Stimulated activated CD8-positive, alpha-beta memory T cell treated with anti-CD3 and anti-CD28 coated beads, Interleukin-15, amount 100 ng/mL, for 48 hours (primary cell): ENCODE results near the gene CGB1.
"Not testable (repeated sequence)": the region's sequence is repeated elsewhere in the genome, so short reads cannot be mapped to it uniquely, and the experiment has no call there.

Experiments
- DNase-seq, 2 donors: peaks; one replicate each; pipeline ENCODE4 v3.0.0-alpha.2; 2020; ENCODE audit warnings: low read depth in 2 of 2

Gene CGB1

DNA sequence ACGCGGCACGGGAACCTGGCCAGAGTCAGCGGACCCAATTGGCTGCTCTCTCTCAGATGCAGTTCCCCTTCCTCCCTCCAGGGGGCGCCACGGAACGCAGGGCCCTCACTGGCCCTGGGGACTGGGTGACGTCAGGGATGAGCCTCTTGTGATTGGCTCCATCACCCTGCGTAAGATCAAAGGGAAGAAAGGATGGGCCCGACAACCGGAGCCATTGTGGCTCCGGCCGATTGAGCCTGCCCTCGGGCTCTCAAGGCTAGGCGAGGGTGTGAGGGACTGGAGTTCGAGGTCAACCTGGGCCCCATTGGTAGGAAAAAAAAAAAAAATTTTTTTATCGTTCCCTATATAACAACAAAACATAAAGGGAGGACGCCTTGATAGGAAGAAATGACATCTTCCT lies at the start of gene CGB1:
TSS of gene CGB1 (minus strand) at position 81 of the 400 bp plus-strand sequence. CDS start 184 bp downstream, outside the sequence.
- DNase-seq, result peak in 1 of 2 donors; percentile 51

DNA sequence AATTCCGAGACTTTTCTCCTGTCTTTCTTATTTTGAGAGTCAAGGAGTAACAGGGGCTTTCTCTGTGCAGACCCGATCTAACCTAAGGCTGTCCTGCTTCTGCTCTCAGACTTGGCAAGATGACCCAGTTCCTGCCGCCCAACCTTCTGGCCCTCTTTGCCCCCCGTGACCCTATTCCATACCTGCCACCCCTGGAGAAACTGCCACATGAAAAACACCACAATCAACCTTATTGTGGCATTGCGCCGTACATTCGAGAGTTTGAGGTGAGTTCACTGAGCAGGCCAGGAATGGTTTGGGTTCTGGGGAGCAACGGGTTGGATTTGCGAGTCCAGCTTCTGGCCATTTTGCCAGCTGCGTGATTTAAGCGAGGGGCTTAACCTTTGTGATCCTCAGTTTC lies 49.6 kb upstream of the CGB1 start:
- no peak for DNase-seq

DNA sequence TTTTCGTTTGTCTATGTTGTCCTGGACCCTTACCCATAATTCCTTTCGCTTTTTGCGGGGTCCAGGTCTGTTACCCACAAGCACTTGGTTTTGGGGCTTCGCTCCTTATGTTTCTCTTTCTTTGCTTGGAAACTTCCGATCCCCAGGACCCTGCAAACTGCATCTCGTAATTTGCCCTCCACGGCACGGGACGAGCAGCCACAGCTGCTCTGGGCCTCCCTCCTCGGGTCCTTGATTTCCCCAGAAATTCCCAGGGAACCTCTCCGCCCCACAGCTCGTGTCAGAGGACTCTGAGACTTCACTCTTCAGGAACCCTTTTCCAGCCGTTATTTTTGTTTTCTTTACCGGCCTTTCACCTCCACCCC lies 49.2 kb upstream of the CGB1 start:
- no peak for DNase-seq

DNA sequence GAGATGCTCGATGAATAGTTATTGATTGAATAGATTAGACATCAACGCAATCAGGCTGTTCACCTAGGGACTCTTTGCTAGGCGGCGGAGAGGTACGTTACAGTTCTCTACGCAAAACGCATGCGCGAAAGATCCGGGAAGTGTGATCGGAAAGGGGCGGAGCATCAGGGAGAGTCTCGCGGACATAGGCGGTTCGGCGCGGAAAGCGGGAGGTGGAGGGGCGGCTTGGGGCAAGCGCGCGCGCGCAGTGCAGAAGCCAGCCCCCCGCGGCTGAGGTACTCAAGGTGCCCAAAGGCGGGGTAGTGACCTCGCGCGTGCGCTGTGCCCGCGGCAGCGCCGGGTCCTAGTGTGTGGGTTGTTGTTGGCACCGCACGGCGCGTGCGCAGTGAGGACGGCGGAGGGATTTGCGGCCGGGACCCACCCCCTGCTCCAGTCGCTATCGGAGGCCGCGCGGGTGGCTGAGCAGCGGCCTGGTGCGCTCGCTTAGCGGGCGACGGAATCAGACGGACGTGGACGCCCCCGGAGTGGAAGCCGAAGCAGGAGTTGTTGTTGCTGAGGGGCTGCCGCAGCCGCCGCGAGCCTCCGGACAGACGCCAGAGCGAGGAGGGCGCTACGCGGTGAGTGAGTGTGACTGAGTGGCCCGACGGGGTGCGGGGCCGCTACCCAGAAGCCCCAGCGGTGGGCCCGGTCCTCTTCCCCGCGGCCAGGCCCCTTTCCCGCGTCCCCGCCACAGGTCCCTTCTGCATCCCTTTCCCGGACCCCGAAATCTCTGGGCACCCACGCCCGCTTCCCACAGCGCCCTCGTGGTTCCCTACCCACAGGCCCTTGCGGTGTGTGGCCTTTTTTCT lies 48.5 kb upstream of the CGB1 start, which contains the start of gene SNRNP70:
TSS of gene SNRNP70 (plus strand) at position 432 of the 848 bp plus-strand sequence. CDS start 964 bp downstream, outside the sequence.
- peak; percentile 99 to 100 for DNase-seq

DNA sequence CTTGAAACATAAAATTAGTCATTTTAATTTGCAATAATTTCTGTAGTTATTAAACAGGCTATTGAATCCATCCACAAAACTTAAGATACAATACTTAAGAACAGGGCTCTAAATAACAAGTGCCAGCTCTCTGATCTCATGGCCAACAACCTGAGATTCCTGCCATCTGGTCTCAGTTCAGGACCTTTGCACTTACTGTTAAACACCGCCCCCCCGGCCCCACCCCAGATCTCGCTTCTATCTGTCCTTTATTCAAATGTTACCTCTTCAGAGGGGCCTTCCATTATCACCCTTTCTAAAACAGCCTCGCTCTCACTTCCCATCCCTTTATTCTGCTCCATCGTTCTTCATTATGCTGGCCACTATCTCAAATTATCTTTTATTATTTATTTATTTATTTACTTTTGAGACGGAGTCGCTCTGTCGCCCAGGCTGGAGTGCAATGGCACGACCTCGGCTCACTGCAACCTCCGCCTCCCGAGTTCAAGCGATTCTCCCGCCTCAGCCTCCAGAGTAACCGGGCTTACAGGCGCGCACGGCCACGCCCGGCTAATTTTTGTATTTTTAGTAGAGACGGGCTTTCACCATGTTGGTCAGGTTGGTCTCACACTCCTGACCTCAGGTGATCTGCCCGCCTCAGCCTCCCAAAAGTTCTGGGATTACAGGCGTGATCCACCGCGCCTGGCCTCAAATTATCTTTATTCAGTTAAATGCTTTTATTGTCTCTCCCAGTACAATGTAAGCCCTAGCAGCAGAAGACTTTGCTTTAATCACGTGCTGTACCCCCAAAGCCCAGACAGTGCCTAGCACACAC lies 47.7 kb upstream of the CGB1 start:
- no peak for DNase-seq

DNA sequence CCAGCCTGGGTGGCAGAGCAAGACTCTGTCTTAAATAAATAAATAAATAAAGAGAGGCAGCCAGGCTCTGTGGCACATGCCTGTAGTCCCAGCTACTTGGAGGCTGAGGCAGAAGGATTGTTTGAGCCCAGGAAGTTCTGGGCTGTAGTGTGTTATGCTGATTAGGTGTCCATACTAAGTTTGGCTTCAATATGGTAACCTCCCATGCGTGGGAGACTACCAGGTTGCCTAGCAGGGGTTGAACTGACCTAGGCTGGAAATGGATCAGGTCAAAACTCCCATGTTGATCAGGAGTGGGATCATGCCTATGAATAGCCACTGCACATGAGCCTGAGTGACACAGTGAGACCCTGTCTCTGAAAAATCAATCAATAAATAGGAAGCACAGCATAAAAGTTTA lies 44.6 kb upstream of the CGB1 start:
- DNase-seq, result no peak

DNA sequence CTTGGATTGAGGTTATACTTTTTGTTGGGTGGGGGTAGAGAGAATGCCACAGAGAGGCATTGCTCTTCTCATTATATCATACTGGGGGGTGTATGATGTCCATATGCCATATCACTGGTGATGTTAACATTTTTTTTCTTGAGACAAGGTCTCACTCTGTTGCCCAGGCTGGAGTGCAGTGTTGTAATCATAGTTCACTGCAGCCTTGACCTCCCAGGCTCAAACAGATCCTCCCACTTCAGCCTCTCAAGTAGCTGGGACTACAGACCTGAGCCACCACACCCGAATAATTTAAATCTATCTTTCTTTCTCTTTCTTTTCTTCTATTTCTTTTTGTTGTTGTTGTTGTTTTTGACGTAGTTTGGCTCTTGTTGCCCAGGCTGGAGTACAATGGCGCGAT lies 43.7 kb upstream of the CGB1 start:
- no peak for DNase-seq

DNA sequence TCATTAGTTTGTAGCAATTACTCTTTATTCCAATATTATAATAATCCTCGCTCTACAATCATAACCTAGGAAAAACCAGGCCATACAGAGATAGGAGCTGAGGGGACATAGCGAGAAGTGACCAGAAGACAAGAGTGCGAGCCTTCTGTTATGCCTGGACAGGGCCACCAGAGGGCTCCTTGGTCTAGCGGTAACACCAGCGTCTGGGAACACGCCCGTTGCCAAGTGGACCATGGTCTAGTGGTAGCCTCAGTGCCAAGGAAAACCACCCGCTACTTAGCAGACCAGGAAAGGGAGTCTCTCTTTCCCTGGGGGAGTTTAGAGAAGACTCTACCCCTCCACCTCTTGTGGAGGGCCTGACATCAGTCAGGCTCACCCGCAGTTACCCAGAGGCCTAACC lies 38.2 kb upstream of the CGB1 start:
- not testable (repeated sequence) for DNase-seq

DNA sequence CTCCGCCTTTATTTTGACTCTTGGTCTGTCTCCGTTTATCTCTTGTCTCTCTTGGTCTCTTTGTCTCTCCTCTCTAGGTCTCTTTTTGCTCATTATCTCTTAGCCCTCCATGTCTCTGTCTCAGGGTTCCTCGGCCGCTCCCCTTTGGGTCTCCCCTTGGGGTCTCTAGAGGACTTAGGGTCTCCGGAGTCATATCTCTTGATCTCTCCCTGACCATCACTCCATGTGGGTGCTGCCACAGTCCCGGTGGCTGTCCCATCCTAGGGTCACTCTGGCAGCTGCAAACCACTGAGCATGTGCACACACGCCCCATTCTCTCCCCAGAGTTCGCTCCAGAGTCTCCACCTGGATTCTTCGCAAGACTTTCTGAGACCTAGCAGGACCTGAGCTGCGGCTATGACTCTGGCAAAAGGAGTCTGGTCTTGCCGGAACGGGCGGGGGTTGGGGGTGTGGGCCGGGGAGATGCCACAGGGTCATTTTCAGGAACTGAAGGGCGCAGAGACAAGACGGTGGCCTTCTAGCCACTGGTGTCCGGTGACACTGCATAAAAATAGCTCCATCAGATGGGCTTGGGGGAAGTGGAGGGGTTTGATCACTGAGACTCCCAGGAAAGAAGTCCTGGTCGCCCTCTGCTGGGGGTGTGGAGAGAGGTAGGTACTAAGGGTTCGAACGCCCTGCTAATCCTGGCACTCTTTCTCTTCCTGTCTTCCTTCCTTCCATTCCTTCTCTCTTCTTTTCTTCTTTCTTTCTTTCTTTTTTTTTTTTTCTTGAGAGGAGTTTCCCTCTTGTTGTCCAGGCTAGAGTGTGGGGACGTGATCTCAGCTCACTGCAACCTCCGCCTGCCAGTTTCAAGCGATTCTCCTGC lies 37.1 kb upstream of the CGB1 start:
- no peak for DNase-seq

DNA sequence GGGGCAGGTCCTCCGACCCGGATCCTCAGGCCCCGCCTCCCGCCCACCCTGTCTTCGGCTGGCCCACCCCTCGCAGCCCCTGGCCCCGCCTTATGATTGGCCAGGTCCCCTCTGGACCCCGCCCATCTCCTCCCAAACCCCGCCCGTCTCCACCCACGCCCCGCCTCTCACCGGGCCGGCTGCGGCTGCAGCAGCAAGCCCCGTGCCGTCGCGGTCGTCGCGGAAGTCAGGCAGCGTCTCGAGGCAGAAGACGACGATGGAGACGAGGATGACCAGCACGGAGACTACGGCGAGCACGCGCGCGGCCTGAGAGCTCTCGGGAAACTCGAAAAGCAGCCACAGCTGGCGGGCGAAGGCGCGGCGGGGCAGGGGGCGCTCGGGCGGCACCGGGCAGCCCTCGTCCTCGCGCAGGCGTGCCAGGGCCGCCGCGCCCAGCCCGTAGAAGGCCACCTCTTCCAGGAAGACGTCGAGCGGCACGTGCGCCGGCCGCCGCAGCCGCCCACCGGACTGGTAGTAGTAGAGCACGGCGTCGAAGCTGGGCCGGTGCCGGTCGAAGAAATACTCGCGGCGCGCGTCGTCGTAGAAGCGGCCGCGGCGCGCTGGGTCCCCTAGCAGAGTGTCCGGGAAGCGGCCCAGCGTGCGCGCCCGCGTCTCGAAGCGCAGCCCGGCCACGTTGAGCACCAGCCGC lies 35.3 kb upstream of the CGB1 start:
- no peak for DNase-seq

DNA sequence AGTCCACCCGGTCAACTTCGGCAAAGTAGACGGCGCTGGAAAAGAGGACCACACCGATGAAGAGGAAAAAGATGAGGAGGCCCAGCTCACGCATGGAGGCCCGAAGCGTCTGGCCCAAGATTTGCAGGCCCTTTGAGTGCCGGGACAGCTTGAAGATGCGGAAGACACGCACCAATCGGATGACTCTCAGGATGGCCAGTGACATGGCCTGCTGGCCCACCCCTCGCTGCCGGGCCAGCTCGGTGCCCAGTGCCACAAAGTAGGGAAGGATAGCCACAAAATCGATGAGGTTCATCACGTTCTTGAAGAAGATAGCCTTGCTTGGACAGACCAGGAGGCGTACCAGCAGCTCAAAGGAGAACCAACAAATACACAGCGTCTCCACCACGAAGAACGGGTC lies 33.7 kb upstream of the CGB1 start:
- no peak for DNase-seq

DNA sequence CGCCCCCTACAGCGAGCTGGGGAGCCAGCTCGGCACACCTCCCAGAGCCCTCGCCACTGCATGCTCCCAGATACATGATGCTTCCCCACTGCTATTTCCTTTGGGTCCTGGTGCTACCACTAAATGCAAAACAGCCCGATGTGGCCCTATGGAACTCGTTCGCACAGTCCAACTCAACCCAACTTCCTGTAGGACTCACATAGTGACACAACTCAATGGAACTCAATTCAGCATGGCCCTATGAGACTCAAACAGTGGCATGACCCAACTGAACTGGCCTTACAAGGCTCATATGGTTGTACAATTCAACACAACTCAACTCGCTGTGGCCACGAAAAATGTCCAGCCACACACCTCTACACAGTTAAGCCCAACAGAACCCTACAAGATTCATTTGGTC lies 32.3 kb upstream of the CGB1 start:
- no peak for DNase-seq

DNA sequence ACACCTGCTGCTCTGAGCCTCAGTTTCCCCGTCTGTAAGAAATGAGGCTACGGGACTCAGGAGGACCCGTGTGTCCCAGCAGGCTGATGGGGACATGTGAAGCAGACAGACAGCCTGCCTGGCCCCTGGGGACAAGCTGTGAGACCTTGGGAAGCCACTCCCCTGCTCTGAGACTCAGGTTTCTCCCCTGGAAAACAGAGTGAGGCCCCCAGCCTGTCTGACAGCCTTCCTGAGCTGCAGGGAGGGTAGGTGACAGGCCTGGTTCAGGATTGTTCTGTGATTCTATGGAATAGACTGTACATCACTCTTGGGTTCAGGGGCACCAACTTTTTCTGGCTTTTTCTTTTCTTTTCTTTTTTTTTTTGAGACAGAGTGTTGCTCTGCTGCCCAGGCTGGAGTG lies 30.9 kb upstream of the CGB1 start:
- DNase-seq, result no peak

DNA sequence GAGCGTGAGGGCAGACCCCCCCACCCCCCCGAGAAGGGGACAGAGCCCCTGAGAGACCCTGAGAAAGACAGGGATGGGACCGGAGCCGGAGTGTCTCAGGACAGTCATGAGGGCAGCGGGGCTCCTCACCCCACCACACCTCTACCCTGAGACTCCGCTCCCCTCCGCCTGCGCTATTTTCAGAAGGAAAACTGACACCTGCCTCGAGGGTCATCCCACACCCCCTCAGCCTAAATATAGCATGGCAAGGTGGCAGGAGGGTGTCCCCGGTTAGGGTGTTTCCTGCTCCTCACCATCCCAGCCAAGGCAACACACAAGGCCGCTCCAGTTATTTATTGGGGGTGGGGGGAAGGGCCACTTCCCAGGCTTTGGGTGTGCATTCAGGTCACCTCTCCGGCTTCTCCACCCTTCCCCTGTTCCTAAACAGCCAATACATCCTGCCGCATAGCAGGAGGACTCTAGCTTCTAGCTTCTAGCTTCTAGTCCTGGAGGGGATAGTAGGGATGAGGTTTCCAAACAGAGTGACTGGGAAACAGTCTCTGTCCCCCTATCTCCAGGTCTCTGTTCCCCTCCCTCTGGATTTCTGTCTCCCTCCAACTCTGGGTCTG lies 29.3 kb upstream of the CGB1 start:
- DNase-seq, result no peak

DNA sequence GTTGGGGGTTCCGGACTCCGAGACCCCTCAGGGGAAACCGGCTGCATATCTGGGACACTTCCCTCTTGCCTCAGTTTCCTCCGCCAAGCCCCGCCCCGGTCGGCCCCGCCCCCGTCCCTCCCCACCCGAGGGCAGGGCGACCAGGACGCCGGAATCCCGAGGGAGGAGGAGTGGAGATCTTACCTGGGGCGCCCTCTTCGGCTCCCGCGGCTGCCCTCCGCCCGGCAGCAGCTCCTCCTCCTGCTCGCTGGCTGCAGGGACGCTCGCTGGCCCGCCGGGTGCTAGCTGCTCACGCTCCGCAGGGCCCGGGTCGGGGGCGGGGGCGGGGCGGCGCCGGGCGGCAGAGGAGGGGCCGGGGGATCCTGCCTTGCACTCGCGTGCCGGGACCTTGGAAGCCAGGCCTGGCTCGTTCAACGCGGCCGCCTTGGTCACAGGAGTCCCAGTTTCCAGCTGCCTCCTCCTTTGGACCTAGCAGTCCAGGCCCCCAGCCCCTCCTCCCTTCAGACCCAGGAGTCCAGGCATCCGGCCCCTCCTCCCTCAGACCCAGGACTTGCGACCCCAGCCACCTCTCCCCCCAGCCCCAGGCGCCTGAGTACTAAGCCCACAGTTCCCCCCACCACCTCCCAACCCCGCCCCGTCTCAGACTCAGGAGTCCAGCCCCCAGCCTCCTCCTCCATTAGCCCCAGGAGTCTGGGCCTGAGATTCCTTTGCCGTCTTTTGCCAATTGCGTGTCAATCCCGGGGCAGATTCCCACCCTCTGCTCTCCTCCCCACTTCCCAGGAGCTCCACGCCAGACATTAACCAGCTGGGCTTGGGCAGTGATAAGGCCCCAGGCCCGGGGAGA lies 28.3 kb upstream of the CGB1 start, which contains the start of gene NTF4:
TSS of gene NTF4 (minus strand) at position 51 of the 844 bp plus-strand sequence. CDS start 2,821 bp downstream, outside the sequence.
- DNase-seq, result no peak

DNA sequence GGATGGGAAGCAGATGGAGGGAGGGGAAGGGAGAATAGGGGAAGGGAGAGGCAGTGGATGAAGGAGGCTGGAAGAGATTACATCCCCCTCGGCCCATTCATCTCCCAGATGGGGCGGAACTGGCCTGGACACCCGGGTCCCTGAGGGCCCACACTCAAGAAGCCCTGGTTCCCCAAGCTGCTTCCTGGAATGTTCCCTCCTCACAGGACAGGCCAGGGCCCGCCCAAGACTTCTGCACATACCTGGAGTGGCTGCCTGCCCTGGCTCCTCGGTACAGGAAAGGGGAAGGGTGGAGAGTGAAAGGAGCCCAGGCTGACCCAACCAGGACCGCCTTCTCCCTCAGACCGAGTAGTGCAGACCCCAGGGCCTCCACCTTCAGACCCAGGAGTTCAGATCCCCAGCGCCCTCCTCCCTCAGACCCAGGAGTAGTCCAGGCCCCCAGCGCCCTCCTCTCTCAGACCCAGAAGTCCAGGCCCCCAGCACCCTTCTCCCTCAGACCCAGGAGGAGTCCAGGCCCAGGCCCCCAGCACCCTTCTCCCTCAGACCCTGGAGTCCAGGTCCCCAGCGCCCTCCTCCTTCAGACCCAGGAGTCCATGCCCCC lies 27.4 kb upstream of the CGB1 start:
- DNase-seq, result no peak

DNA sequence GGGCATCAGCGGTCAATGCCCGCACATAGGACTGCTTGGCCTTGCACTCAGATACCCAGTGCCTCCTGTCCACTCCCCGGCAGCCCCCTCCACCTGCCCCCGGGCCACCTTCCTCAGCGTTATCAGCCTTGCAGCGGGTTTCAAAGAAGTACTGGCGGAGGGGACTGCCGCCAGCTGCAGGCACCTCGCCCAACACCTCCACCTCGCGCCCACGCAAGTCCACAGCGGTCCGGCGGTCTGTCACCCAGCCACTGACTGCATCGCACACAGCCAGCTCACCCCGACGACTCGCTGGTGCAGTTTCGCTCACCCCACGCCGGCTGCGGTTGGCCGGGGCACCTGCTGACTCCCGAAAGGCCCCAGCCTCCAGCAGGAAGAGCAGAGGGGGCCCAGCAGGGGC lies 24.8 kb upstream of the CGB1 start:
- no peak for DNase-seq

DNA sequence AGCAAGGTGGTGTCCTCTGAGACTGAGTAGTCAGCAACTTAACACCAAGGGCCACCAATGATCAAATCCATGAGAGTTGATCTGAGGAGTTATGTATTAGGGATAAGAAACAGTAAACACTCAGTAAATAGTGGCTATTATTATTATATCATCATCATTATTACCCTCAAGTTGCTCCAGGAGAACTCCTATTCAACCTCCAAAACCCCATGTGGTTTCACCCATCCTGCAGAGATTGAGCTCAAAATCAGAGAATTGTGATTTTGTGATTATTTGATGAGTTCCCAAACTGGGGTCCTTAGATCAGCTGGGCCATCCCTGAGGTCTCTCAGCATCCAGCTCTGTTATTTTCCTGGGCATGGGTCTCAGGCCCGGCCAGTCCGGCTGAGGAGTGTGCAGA lies 24.3 kb upstream of the CGB1 start:
- DNase-seq, result no peak

DNA sequence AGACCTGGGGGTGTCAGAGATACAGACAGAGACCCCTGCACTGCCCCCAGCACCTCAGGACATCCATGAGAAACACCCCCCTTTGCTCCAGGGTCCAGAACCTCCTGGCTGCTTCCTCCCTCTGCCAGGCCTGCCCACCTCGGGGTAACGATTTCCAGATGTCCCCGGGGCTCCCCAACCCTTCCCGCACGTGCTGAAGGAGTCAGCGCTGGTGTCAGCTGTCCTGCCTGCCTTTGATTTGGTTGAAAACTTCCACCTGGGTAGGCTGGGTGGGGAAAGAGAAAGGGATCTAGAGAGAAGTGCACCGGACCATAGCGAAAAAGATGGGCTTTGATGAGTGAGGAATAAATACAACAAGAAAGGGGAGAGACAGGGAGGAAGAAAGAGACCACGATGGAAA lies 22.4 kb upstream of the CGB1 start:
- no peak for DNase-seq
